ENCODE results near the gene PPARGC1A.

PPARGC1A gene

DNA sequence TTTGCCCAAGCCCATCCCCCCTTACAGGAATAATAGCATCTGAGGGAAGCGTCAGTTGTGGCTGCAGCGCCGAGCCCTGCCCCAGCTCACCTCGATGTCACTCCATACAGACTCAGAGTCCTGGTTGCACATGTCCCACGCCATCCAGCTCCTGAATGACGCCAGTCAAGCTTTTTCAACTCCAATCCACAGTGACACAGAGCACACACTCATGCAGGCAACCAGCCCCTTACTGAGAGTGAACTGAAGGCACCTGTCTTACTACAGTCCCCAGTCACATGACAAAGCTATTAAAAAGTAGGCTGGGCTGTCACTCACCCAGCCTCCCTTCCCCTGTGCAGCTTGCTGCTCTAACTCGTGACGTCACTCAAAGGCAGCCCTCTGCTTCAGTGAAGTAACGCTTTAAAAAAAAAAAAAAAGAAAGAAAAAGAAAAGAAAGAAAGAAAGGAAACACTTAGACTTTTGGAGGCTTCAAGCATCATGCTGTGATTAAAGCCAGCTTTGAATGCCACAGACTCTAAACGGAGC is at the start of gene PPARGC1A:
Gene PPARGC1A, minus strand, starts transcription at position 234 of the 528 bp plus-strand sequence. Its CDS starts 90 bp downstream, at position 144.
- no peak for DNase-seq (ENCODE audit: low read depth)
- H3K4me3 ChIP-seq (ENCODE audit: low read depth, low read length): no peak within 1 kb of the TSS
- TF ChIP-seq CTCF (IDR thresholded peaks at IDR 0.05; ENCODE audit: control insufficient read depth, extremely low read depth, insufficient read depth): no peak

DNA sequence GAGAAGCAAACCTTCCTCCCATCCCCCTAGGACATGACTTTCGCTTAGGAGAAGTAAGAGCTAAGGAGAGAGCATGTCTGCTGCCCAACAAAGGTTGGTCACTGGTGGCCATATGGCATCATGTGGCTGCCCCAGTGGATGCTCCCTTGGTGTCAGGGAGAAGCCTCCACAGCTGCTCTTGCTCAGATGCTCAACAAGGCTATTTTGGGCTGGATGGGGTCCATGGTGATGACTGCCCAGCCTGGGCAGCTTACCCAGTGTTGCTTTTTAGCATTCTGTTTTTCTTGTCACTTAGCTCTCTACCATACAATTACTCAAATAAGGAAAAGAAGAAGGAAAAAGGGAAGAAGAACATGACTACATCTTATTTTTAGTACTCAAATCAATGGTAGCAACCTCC is 48.9 kb upstream of the PPARGC1A start:
- TF ChIP-seq CTCF (IDR thresholded peaks at IDR 0.05; ENCODE audit: control insufficient read depth, extremely low read depth, insufficient read depth): no peak

GRCh38 chr4:23937173-23937572 is 47.3 kb upstream of the PPARGC1A start:
- DNase-seq (ENCODE audit: low read depth): no peak
- H3K4me3 ChIP-seq (ENCODE audit: low read depth, low read length): no peak overlapping the region
- no peak for TF ChIP-seq CTCF (IDR thresholded peaks at IDR 0.05; ENCODE audit: control insufficient read depth, extremely low read depth, insufficient read depth)

More for the DNA sequence above, 48.9 kb upstream of the PPARGC1A start:
- no peak overlapping the region for H3K4me3 ChIP-seq (ENCODE audit: low read depth, low read length)
- DNase-seq (ENCODE audit: low read depth): no peak

DNA sequence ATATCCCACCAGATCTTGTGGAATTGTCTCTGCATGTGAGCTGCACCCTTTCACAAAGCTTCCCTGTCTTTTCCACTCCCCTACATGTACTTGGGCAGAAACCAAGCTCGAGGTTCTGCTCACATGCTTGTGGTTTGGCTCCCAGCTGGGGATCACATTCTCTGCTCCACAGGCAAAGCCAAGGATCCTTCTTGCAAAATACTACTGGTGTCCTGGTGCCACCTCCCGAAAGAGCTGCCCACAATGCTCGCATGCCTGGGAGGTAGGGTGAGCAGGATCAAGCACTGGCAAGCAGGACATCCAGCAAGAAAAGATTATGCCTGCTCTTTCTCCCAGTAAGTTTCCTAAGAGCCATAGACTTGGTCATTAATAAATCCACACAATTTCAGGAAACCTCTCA is 45.1 kb upstream of the PPARGC1A start:
- TF ChIP-seq CTCF (IDR thresholded peaks at IDR 0.05; ENCODE audit: control insufficient read depth, extremely low read depth, insufficient read depth): no peak
- H3K4me3 ChIP-seq (ENCODE audit: low read depth, low read length): no peak overlapping the region
- DNase-seq (ENCODE audit: low read depth): no peak

DNA sequence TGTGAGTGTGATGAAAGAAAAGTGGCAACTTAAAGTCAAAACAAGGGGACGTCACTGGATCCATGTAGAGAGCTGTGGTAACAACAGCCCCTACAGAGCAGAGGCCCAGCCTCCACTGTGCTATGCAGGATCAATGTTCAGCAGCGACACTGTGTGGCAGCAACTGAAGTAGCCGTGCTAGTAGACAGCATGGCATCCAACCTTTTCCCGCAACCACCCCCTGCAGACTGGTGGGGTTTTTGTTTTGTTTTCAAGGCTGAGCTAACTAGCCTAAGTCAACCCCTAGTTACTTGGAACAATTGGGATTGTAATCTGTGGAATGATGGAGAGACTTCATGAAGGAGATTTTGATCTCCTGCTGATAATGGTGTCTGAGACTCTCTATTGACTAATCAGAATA is 44.4 kb upstream of the PPARGC1A start:
- no peak for TF ChIP-seq CTCF (IDR thresholded peaks at IDR 0.05; ENCODE audit: control insufficient read depth, extremely low read depth, insufficient read depth)
- no peak overlapping the region for H3K4me3 ChIP-seq (ENCODE audit: low read depth, low read length)
- DNase-seq (ENCODE audit: low read depth): no peak

DNA sequence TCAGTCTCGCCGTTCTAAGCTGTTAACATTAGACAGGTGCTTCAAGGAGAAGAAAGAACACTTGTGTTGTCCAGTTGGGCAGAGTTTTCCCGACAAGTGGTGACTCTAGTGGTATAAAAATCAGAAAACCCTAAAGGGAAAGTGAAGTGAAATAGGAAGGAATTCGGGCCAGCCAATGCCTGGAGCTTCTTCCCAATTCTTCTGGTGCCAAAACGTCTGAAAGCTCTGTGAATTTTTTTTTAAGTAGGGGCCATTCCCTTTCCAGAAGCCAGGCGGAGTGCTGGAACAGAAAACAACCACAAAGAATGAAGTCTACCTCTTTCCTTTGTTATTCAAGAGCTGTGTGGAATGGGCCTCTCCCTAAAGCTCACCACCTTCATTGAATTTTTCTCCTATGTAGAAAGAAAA is 43.1 kb upstream of the PPARGC1A start:
- no peak for DNase-seq (ENCODE audit: low read depth)

More for the DNA sequence above, 43.1 kb upstream of the PPARGC1A start:
- H3K4me3 ChIP-seq (ENCODE audit: low read depth, low read length): no peak overlapping the region
- TF ChIP-seq CTCF (IDR thresholded peaks at IDR 0.05; ENCODE audit: control insufficient read depth, extremely low read depth, insufficient read depth): no peak

Data from LNCaP clone FGC (cell line).